Activated CD8-positive, alpha-beta memory T cell treated with anti-CD3 and anti-CD28 coated beads, Interleukin-2, amount 50 U/mL, for 4 hours (primary cell): ENCODE data around the gene FOXI2.

ENCODE experiments used
- DNase-seq: peaks from one replicate; pipeline ENCODE4 v3.0.0-alpha.2; 2020

FOXI2 gene

DNA sequence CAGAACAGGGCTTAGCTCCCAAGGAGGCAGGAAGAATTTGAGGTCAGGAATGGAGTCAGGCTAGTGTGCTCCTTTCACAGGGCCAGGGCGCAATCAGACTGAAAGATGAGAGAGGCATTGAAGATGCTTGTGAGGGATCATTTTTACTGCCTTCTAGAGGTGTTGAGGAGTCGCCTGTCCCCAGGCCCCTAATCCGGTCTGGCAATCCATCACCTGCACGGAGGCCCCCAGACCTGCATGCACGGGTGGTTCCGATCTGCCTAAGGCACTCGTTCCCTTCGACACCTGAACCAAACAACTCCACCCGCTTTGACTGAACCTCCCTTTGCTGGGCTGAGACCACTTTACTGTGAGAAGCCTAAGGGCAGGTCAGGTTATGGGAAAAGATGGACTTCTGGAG is 8.0 kb downstream of the FOXI2 start:
- DNase-seq: no peak

DNA sequence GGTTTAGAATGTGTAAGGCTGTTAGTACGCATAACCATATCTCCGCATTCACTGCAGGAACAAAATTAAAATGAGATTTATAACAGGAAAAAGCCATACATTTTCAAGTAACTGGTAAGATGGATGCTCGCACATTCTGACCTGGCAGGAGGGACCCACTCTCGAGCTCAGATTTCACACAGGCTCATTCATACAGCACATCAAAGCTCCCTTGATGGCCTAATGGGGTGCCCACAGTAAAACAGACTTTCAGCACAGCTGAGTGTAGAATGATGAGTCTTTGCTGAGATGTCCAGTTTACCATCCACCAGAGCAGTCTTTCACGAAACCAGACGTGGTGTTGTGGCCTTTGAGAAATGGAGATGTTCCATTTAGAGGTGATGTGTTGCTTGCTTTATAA is 8.9 kb downstream of the FOXI2 start:
- DNase-seq: no peak

DNA sequence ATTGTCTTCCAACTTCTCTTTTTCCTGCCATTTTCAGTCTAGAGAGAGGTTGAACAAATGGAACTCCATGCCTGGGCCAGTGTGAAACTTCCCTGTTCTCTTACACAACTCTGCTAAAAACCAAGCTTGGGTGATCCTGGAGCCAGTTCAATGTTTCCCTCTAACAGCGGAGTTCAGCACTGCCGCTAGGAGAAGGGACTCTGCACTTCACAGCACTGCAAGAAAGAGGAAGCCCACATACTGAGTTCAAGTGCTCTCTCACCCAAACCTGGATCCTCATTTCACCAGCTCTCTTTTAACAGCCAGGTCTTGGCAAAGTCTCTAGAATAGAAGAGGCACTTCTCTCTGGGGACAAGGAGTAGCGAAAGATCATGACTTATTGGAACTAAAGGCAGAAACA is 18.8 kb downstream of the FOXI2 start:
- DNase-seq: no peak

DNA sequence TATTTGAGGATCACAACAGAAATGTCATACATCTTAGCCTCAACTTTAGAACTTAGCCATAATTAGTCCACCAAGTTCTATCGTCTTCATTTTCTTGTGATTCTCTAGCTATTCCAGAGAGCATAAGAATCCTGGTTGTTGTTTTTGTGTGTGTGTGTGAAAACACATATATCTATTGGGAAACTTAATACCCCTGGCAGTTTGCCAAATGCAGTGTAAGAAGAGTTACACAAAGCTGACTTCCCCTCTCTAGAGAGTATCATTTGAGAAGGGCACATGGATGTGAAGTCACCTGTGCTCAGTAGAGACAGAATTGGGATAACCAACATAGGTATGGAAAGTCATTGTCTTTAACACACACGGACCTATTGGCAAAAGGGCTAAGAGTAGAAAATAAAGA is 19.3 kb downstream of the FOXI2 start:
- no peak for DNase-seq

DNA sequence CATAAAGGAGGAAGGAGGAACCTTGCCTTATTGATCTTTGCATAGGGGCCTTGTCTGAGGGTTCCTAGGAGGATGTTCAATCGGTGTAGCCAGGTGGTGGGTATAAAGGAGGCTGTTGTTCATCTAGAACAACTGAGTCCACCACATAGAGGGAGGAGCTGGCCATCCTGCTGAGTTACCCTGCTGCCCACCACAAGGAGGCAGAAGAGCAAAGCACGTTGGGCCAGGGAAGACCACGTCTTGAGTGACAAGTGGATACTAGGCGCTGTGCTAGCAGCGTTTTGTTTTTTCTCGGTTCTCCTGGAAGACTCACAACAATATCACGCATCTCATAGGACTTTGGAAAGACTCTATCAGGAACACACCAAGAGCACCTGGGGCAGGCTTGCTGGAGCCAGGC is 20.0 kb downstream of the FOXI2 start:
- no peak for DNase-seq

DNA sequence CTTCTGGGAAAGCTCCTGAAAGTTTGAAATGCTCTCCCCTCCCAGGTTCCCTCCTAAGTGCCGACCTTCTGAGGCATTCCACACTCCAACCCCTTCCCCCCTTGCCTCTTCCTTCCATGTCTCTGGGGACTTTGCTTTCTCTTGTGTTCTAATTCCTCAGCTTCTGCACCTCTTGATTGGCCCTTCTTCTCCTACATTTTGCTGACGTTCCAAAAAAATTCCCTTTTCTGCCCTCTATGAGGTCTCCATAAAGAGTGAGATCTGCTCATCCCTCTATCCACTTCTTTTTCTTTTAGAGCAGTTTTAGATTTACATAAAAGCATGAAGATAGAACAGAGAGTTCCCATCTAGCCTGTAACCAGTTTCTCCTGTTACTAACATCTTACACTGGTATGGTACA is 22.3 kb downstream of the FOXI2 start:
- no peak for DNase-seq

DNA sequence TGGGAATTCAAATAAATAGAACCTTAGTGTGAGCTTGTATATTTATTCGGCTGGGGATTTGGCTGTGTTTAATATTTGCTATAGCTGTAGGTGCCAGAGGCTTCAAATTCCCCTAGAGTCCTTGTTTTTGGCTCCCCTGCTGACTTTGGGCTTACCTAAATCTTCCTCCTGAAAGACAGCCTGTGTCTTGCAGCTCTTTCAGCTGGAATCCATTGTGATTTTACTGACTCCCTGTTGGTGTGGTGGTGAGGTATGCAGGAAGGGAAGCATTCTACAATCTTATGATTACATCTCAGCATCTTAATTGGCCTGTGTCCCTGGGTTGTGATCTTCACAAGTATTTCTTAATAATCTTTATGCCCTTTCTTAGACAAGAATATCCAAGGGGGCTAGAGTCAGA is 25.9 kb downstream of the FOXI2 start:
- no peak for DNase-seq

DNA sequence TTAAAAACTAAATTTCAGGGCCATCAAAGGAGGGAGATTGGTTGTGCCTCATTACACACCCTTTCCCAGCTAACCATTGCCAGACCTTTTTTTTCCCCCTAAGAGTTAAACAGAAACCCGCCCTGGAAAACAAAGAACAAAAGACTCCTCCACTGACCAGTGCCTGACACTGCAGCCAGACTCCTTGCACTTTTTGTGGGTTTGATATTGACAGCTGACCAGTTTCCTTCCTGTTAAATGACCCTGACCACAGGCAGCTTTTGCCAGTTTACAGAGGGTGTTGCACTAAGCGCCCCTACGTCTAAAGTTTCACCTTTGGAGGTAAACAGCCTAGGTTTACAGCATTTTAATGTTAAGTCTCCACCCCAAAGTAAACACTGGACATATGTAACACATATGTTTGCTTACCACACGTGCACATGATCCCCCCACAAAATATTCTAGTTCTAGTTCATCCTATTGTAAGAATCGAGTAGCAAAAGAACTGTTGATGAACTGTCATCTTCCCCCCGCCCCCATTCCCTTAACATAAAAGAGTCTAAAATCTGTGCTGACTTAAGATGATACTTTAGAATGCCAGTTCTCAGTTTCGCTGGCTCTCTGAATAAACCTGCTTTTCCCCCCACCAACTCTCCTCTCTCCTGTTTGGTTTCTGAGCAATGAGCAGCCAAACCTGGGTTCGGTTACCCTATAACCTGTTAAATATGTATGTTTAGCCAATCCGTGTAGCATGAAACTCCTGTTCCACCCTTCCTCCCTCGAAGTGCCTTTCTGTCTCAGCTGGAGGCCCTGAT is 38.0 kb downstream of the FOXI2 start:
- DNase-seq: no peak

DNA sequence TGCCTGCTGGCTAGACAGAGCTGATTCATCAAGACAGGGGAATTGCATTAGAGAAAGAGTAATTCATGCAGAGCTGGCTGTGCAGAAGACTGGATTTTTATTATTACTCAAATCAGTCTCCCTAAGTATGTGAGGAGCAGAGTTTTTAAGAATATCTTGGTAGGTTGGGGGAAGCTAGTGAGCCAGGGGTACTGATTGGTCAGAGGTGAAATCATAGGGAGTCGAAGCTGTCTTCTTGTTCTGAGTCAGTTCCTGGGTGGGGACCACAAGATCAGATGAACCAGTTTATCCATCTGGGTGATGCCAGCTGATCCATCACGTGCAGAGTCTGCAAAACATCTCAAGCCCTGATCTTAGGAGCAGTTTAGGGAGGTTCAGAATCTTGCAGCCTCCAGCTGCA is 39.8 kb downstream of the FOXI2 start:
- no peak for DNase-seq

DNA sequence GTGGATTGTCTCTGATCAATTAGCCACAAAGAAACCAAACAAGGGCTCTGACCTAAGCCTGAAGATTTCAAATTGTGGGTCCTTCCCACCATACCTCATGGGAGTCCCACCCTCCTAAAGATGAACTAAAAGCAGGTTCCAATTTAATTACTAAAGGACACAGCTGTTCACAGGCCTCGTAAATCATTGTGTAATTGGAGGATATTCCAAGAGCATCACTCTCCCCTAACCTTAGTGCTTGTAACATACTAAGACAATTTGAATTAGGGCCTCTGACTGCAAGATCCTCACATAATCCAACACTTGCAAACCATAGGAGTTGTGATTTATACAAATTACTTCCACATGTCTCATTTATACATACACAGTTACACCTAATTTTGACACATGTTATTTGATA is 44.4 kb downstream of the FOXI2 start:
- DNase-seq: no peak

DNA sequence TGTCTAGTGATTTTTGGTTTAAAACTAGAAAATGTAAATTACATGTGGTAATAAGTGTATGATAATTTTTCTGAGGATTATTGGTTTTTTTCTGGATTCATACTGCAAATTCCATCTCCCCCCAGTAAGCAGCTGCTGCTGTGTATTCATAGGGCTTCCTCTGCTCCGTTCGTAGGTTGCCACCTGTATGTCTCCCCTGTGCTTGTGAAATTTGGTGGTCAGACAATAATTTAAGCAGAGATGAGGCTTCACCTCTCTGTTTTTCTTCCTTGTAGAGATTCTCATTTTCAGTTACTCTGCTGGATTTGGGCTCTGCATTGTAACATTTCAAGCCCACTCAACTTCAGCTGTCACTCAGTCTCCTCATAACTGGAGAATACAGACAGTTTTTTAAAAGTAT is 50.9 kb downstream of the FOXI2 start:
- DNase-seq: no peak

DNA sequence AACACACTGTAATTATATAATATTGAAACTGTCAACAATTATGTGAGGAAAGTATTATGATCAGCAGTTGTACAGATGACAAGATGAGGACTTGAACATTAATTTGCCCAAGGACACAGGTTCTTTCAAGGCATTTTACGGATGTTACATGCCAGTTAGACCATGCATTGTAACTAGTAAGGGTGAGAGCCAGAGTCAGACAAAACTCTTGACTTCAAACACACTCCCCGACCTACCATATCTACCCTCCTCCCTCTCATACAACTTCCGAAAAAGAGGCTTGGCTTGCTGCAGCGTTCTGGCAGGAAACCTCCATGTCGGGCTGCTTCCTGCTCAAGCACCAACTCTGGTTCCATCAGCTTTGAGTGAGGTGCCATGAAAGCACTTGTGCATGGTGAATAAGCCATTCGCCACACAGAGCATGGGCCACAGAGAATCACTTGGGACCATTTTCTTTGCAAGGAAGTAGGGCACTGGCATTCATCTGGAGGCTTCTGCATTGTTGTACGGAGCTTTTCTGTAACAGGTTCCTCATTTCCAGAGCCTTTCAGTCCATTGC is 53.2 kb downstream of the FOXI2 start:
- DNase-seq: no peak
